LNCAP (cell line): ENCODE results near the gene PTCHD1.
A peak's percentile ranks its signal among the peaks of the same experiment; 100 is the strongest.

Source experiments
- TF ChIP-seq, protein P1 (sequence below): fragments of 450-650 bp; IDR thresholded peaks from 2 replicates; pipeline ENCODE4 v1.5.1; 2017; ENCODE audit warnings: mild to moderate bottlenecking

Gene PTCHD1

DNA sequence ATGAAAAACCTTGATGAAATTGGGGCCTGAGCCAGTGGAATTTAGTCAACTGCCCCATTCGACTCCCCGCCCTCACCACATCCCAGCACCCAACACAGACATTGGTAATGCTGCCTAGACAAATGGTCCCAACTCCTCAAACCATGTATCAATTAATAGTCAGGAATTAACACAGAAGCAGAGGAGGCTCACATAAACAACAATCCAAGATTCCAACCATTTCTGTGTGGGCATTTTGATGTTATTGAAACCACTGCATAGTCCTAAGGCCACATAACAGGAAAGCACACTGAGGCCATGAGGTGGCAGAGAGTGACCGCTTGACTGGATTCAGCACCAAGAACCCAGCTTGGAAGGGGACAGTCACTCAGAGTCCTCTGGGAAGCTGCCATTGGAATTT, 22.5 kb upstream of the PTCHD1 start:
- TF ChIP-seq, protein P1, sequence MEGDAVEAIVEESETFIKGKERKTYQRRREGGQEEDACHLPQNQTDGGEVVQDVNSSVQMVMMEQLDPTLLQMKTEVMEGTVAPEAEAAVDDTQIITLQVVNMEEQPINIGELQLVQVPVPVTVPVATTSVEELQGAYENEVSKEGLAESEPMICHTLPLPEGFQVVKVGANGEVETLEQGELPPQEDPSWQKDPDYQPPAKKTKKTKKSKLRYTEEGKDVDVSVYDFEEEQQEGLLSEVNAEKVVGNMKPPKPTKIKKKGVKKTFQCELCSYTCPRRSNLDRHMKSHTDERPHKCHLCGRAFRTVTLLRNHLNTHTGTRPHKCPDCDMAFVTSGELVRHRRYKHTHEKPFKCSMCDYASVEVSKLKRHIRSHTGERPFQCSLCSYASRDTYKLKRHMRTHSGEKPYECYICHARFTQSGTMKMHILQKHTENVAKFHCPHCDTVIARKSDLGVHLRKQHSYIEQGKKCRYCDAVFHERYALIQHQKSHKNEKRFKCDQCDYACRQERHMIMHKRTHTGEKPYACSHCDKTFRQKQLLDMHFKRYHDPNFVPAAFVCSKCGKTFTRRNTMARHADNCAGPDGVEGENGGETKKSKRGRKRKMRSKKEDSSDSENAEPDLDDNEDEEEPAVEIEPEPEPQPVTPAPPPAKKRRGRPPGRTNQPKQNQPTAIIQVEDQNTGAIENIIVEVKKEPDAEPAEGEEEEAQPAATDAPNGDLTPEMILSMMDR = no peak

DNA sequence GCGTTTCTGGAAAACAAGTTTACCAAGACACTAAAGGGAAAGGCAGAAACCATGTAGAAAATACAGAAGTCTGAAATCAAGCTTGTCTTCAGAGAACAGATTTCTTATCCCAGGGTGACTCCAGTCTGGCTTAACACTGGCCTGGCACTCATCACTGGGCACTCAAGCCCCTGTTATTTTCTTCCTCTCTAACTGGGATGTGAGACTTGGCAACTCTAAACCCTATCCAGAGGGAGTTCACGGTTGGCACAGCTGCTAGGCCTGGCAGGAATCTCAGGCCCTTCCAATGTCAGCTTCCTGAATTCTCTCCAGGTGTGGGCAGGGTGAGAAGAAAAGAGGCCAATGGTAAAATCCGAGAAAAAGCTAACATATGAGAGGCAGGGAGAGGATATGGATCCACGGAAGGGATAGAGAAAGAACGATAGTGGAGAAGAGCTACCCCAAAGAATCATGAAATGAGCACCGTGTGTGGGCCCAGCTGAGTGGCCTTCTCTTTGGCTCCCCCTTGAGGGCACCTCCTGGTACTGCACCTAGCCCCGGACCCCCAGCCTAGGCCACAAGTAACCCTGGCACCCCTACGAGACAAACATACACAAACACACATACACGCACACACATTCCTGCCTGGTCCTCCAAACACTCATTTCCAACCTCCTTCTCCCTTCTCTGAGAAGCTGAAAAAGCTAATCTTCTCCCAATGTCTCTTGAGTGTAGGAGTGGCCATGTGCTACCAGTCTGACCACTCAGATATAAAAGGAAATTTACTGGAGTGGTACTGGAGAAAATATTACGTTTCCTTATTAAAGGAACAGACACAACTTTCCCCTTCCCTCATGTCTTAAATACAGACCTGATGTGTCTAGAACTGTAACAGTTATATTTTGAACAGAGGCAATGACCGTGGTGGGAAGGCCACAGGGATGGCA, 16.6 kb upstream of the PTCHD1 start:
- TF ChIP-seq, protein P1 = peak; percentile 78

DNA sequence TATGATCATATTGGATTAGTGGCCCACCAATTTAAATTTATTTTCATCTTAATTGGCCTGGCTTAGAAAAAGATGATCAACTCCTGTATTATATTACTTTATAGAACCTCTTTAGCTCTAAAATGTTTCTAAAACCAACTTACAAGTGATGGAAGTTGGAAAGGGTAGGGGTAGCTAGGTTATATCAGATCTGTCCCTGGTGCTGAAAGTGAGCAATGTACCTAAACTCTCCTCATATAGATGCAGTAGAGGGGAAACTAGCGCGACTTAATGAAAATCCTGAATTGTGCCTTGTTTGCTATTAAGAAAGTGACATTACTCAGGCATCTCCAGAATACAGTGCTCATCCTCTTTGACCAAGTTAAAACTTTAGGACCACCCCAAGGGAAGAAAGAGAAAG, 7.5 kb upstream of the PTCHD1 start:
- TF ChIP-seq, protein P1 = no peak

DNA sequence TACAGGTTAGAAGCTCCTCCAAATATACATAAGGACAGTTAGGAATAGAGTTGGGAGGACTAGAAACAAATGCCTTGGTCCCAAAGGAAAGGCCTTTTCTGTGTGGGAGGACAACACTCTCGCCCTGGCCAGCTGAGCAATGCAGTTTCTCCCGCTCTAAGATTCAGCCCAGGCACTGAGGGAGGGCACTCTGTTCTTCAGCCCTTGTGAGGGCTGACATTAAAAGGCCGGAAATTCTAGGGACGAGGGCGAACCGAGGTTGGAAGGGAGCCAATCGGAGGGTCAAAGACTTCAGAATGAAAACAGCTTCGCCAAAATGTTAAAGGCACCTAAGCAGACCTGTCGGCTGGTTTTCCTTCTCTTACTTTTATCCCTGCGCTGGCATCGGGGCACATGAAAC, 2.9 kb upstream of the PTCHD1 start:
- TF ChIP-seq, protein P1 = no peak

DNA sequence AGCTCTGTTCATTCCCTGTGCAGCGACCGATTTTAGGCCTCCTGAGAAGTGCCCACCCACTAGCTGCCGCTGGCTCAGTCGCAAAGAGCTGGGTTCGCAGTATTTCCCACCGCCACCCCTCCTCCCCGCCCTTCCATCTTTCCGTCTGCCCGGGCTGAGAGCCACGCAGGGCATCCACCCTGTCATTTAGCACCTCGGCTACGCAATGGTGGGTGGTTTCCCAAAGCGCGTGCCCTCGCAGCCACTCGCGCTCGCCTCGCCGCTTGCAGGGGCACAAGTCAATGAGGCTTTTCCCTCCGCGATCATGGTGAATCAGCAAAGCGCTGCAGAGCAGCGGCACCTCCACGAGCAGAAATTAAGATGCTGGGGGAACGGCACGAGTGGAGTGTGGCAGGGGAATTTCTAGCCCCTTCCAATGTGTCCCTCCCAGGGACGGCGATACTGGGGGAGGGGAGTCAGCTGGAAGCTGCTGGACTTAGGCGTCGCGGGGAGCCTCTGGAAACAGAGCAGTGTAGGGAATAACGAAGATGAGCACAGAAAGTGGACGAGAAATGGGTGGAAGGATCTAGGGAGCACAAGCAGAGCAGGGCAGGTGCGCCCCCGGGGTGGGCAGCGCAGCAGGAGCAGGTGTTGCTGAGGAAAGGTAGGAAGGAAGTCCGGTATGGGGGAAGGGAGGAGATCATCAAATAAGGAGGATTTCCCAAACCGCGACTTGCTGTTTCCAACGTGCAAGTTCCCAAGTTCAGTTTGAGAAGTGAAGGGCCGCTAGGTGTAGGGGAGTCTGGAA, 2.4 kb upstream of the PTCHD1 start:
- TF ChIP-seq, protein P1 = no peak

DNA sequence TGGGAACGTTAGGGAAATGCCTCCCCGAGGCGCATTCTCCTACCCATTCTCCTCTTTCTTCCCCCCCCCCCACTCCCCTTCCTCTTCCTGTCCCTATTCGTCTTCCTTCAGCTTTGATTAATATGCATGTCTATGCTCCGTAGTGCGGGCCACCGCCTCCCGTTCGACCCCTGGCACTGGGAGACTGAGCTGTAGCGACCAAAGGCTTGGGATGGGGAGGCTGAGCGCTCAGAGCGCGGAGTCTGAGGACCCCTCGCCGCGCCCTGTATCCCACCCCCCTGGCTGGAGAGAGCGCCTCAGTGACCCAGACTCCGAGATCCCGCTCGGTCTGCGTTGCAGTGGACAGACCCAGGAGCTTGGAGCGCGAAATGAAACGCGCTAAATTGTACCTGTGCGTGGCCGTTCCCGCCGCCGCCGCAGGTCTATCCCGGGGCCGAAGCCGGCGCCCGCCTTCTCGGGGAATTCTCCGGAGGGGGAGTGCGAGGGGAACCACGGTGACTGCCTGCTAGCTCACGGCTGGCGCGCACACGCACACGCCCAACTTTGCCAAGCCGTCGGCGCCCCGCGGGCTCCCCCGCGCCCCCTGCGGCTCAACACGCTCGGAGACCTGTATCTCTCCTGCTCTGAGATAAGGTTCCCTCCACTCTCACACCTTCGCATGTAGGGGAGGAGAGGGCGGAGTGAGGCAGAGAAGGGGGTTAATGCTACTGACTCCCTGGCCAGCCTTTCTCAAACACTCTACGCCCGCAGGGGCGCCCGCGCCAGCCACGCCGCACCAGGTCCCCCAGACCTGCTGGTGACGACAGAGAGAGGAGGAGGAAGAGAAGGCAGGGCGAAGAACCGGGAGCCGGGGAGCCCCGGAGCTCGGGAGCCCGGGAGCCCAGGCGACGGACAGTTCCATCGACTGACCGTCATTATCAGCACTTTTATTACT, 1.5 kb upstream of the PTCHD1 start:
- TF ChIP-seq, protein P1 = no peak
